HG03439 (cell line): Measurements from ENCODE around the gene TSC1.
A peak's percentile ranks its signal among the peaks of the same experiment; 100 is the strongest.
"Not testable (repeated sequence)": the region's sequence is repeated elsewhere in the genome, so short reads cannot be mapped to it uniquely, and the experiment has no call there.

Experiments used
- ATAC-seq: cut with Tn5 transposase; IDR thresholded peaks from one replicate; pipeline ENCODE4 v1.9.1; 2021; ENCODE audit warnings: mild to moderate bottlenecking, moderate library complexity; ENCODE audit not compliant: unreplicated experiment

TSC1 gene

GRCh38 chr9:132944294-132945185, at the start of gene TSC1:
TSS of gene TSC1 (minus strand) at chr9:132944616. CDS start at chr9:132928872, 15,744 bp downstream.
- ATAC-seq: peak; percentile 77

- ATAC-seq: no peak
Measured at GRCh38 chr9:132993511-132993939, 49.1 kb upstream of the TSC1 start.

- no peak for ATAC-seq
Measured at GRCh38 chr9:132991351-132992300, 47.2 kb upstream of the TSC1 start.

GRCh38 chr9:132990781-132991180, 46.4 kb upstream of the TSC1 start:
- ATAC-seq: no peak

- ATAC-seq: not testable (repeated sequence)
Measured at GRCh38 chr9:132989998-132990557, 45.7 kb upstream of the TSC1 start.

- ATAC-seq: no peak
Measured at GRCh38 chr9:132989414-132989996, 45.1 kb upstream of the TSC1 start.

- ATAC-seq: no peak
Measured at GRCh38 chr9:132989014-132989310, 44.5 kb upstream of the TSC1 start.

- ATAC-seq: no peak
Measured at GRCh38 chr9:132988244-132989013, 44.0 kb upstream of the TSC1 start.

- ATAC-seq: no peak
Measured at GRCh38 chr9:132986640-132987620, 42.5 kb upstream of the TSC1 start.

- no peak for ATAC-seq
Measured at GRCh38 chr9:132986114-132986513, 41.7 kb upstream of the TSC1 start.

- ATAC-seq: no peak
Measured at GRCh38 chr9:132985489-132985888, 41.1 kb upstream of the TSC1 start.

GRCh38 chr9:132985071-132985350, 40.6 kb upstream of the TSC1 start:
- ATAC-seq: no peak

GRCh38 chr9:132984202-132985070, 40.0 kb upstream of the TSC1 start:
- no peak for ATAC-seq

GRCh38 chr9:132983491-132984201, 39.2 kb upstream of the TSC1 start:
- ATAC-seq: no peak

- no peak for ATAC-seq
Measured at GRCh38 chr9:132982458-132982857, 38.0 kb upstream of the TSC1 start.

GRCh38 chr9:132980157-132980556, 35.7 kb upstream of the TSC1 start:
- no peak for ATAC-seq

GRCh38 chr9:132978451-132979131, 34.2 kb upstream of the TSC1 start, which contains the start of gene GFI1B:
TSS of gene GFI1B (plus strand) at chr9:132978694. CDS start at chr9:132986679, 7,985 bp downstream.
- no peak for ATAC-seq
